Prostate gland (tissue), 2 donors: ENCODE measurements around the gene SLCO3A1. TPM values are rescaled to one million over a fixed set of nuclear protein-coding genes. Genes with fewer than 3 reads are reported as not detected.

Source experiments
- DNase-seq: peaks from one replicate; pipeline ENCODE4 v3.0.0-alpha.2; 2019; ENCODE audit warnings: low spot score
- H3K27ac ChIP-seq, 2 donors: fragments of 200-600 bp; sonication (generic); 2 replicates each; pipeline ENCODE4 v1.5.1; 2017 to 2019
- H3K27me3 ChIP-seq: fragments of 200-600 bp; sonication (generic); replicated peaks from 2 replicates; pipeline ENCODE4 v1.5.1; 2019; ENCODE audit not compliant: insufficient read depth
- H3K36me3 ChIP-seq, 2 donors: fragments of 200-600 bp; sonication (generic); 1 replicate in 1 of 2; 2 replicates in 1 of 2; pipeline versions ENCODE4 v1.5.1 to v1.8.1; 2017 to 2019
- H3K4me1 ChIP-seq: fragments of 200-600 bp; sonication (generic); replicated peaks from 2 replicates; pipeline ENCODE4 v1.5.1; 2019
- H3K4me3 ChIP-seq, 2 donors: fragments of 200-600 bp; sonication (generic); 2 replicates each; pipeline ENCODE4 v1.5.1; 2017 to 2019
- H3K9me3 ChIP-seq: fragments of 200-600 bp; sonication (generic); 2 replicates; pipeline ENCODE4 v1.5.1; 2017
- CTCF ChIP-seq, 4 experiments: fragments of 200-600 bp in 2 of 4; fragments of 450-650 bp in 2 of 4; sonication (generic) in 2 of 4; IDR thresholded peaks; 1 replicate in 3 of 4; 2 replicates in 1 of 4; pipeline ENCODE4 v1.5.1; 2016 to 2019; ENCODE audit warnings: antibody characterized with exemption in 4 of 4, mild to moderate bottlenecking in 2 of 4, moderate library complexity in 2 of 4
- POLR2A ChIP-seq: fragments of 450-650 bp; IDR thresholded peaks from one replicate; pipeline ENCODE4 v1.6.1; 2016; ENCODE audit warnings: antibody characterized with exemption, mild to moderate bottlenecking
- POLR2AphosphoS5 ChIP-seq: sonication (generic); formaldehyde crosslinking; IDR thresholded peaks from one replicate; pipeline ENCODE4 v1.6.1; 2017; ENCODE audit warnings: antibody characterized with exemption
- WGBS: methylation state at CpG from one replicate; pipeline ENCODE4 v1.1.5; 2018; 5-methylcytosine and 5-hydroxymethylcytosine counted together
- intact Hi-C: fragments of 100-400 bp; cut with DNase I; formaldehyde crosslinking; loops from one replicate; pipeline ENCODE4 v1.14.2; 2022
- total RNA-seq, 2 donors: library from RNA; depleted of rRNA; stranded (reverse); fragments of >200 nt; gene quantifications; one replicate each; pipeline ENCODE4 v1.1.0, GENCODE V29; 2016

The SLCO3A1 gene
- total RNA-seq, 2 donors from 2014 or later = 7.4 to 35.3 TPM

GRCh38 chr15:92021792-92022191, 168.3 kb downstream of the SLCO3A1 start:
- no peak for DNase-seq
- H3K27ac ChIP-seq = no peak overlapping the region
- H3K27me3 ChIP-seq = no peaks in the 10 kb centered on the region
- no peaks in the 10 kb centered on the region for H3K9me3 ChIP-seq
- H3K4me1 ChIP-seq = no peaks in the 10 kb centered on the region
- WGBS = 73% methylated on average over 5 of the region's 5 CpGs
- no peak for TF ChIP-seq POLR2A
- TF ChIP-seq CTCF (IDR thresholded peaks at IDR 0.05) = no peak
- no peak for TF ChIP-seq POLR2AphosphoS5
- no peaks in the 10 kb centered on the region for H3K36me3 ChIP-seq
- H3K4me3 ChIP-seq = no peak overlapping the region
- intact Hi-C loops = no loop called here

- Histone ChIP-seq H3K36me3 (no peaks in the 10 kb centered on the region), H3K4me1 (no peaks in the 10 kb centered on the region), H3K27me3 (no peaks in the 10 kb centered on the region), H3K4me3 (no peak overlapping the region), H3K9me3 (no peaks in the 10 kb centered on the region), H3K27ac (no peak overlapping the region)
- DNase-seq = no peak
- intact Hi-C loops = no loop called here
- TF ChIP-seq CTCF (IDR thresholded peaks at IDR 0.05) (no peak), POLR2A (no peak), POLR2AphosphoS5 (no peak)
- WGBS = 78% methylated on average over 1 of the region's 1 CpG
Measured at GRCh38 chr15:92023965-92024364, 170.5 kb downstream of the SLCO3A1 start.

DNA sequence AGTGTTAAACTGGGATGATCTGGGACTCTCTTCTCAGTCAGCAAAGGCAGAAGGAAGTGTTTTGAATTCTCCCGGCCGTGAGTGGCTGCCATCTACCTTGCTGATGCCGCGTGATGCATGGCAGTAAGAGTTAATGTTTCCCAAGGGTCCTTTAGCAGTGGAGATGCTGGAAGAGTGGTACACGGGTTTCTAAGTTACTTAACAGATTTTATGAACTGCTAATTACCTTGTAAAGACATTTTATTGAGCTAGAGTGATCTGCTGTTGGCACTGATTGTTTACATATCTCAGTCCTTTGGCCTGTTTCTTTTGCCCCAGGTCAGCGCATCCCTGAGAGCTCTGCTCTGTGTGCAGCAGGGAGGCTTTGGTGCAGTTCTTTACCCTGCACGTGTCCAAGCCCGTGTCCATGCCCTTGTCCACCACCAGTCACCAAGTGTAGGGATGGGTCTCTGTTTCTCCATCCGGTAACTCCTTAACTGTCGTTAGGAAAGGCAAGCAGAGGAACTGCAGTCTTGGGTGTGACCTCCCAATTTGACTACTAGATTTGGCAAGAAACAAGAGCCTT, 172.3 kb downstream of the SLCO3A1 start:
- no peak for DNase-seq
- TF ChIP-seq CTCF (IDR thresholded peaks at IDR 0.05) (no peak), POLR2A (no peak), POLR2AphosphoS5 (no peak)
- Histone ChIP-seq H3K4me3 (no peak overlapping the region), H3K27me3 (no peaks in the 10 kb centered on the region), H3K9me3 (no peaks in the 10 kb centered on the region), H3K36me3 (no peaks in the 10 kb centered on the region), H3K4me1 (no peaks in the 10 kb centered on the region), H3K27ac (no peak overlapping the region)
- intact Hi-C loops = no loop called here
- 58% methylated on average over 10 of the region's 10 CpGs for WGBS

GRCh38 chr15:92028389-92028724, 174.8 kb downstream of the SLCO3A1 start:
- Histone ChIP-seq H3K36me3 (no peaks in the 10 kb centered on the region), H3K27ac (peak overlapping the region in 1 of 2 donors; percentile 43), H3K4me3 (no peak overlapping the region), H3K27me3 (no peaks in the 10 kb centered on the region), H3K9me3 (no peaks in the 10 kb centered on the region), H3K4me1 (no peaks in the 10 kb centered on the region)
- TF ChIP-seq POLR2AphosphoS5 = no peak
- TF ChIP-seq POLR2A = no peak
- TF ChIP-seq CTCF (IDR thresholded peaks at IDR 0.05) = no peak
- intact Hi-C loops = no loop called here
- no peak for DNase-seq
- 48% methylated on average over 4 of the region's 4 CpGs for WGBS

GRCh38 chr15:92029767-92030166, 176.3 kb downstream of the SLCO3A1 start:
- Histone ChIP-seq H3K36me3 (no peaks in the 10 kb centered on the region), H3K27ac (peak overlapping the region in 1 of 2 donors; percentile 17), H3K4me1 (no peaks in the 10 kb centered on the region), H3K4me3 (no peak overlapping the region), H3K27me3 (no peaks in the 10 kb centered on the region), H3K9me3 (no peaks in the 10 kb centered on the region)
- WGBS = 66% methylated on average over 10 of the region's 10 CpGs
- TF ChIP-seq POLR2A (no peak), CTCF (IDR thresholded peaks at IDR 0.05) (no peak), POLR2AphosphoS5 (no peak)
- intact Hi-C loops = no loop called here
- DNase-seq = no peak
